ENCODE results near the gene NMRAL1. TPM values are rescaled to one million over a fixed set of nuclear protein-coding genes. Genes with fewer than 3 reads are reported as not detected.

The NMRAL1 gene
- total and polyA plus RNA-seq, 2 experiments from 2014 or later = 50.7 to 61.7 TPM

DNA sequence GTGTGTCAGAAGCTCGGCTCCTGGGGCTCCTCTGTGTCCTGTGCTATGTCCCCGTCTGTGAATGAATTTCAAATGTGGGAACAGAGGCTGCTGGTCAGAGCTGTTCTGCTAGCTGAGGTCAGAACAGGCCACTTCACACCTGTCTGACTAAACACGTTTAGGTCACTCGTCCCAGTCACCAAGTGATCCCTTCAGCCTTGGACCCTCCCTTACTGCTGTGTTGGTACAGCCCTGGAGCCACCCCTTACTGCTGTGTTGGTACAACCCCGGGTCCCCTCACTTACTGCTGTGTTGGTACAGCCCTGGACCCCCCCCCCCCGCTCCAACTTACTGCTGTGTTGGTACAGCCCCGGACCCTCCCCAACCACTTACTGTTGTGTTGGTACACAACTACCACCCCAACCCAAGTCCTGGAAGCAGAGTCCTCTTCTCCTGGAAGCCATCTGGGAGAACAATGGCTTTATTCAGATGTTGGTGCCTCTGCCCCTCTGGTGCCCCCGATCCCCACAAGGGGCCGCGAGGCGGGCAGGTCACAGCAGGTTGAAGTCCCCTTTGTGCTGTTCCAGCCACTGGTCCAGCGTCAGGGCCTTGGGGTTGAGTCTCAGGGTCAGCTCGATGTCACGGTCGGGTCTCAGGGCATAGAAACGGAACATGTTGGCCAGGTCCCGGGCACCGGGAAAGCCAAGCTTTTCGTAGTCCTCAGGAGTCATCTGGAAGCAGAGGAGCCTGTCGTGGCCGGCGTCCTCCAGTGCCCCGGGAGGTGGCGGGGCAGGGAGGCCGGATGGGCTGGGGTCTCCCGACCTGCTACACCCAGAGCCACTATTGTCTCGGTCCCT, 13.0 kb downstream of the NMRAL1 start:
- Mint-ChIP-seq H3K4me1 (peaks cover 12% of the 10 kb centered on the region), H3K36me3 (ENCODE audit: low read depth) (peaks cover 46% of the 10 kb centered on the region), H3K27me3 (ENCODE audit: insufficient read depth, low read depth, poor library complexity) (peaks cover 23% of the 10 kb centered on the region), H3K27ac (no peak overlapping the region; the same call in 1 of the 2 replicates), H3K9me3 (no peaks in the 10 kb centered on the region), H3K4me3 (no peak overlapping the region)
- H3K9me2 ChIP-seq (ENCODE audit: insufficient read depth) = no peaks in the 10 kb centered on the region
- H3K4me1 ChIP-seq (ENCODE audit: insufficient read depth) = no peaks in the 10 kb centered on the region
- no peak overlapping the region for H3K4me3 ChIP-seq
- ATAC-seq = peak; percentile 78
- no peak for TF ChIP-seq ZNF331 (CRISPR knock-in tag; IDR thresholded peaks at IDR 0.05; ENCODE audit: low read depth)
- no peak for TF ChIP-seq CREB1 (CRISPR knock-in tag; IDR thresholded peaks at IDR 0.05; ENCODE audit: low read depth)
- no peak for TF ChIP-seq JUNB (IDR thresholded peaks at IDR 0.05; ENCODE audit: unreplicated experiment)
- TF ChIP-seq NANOG (IDR thresholded peaks at IDR 0.05; ENCODE audit: borderline replicate concordance) = no peak
- TF ChIP-seq ZNF114 (CRISPR knock-in tag; IDR thresholded peaks at IDR 0.05) = no peak
- TF ChIP-seq, protein P1, sequence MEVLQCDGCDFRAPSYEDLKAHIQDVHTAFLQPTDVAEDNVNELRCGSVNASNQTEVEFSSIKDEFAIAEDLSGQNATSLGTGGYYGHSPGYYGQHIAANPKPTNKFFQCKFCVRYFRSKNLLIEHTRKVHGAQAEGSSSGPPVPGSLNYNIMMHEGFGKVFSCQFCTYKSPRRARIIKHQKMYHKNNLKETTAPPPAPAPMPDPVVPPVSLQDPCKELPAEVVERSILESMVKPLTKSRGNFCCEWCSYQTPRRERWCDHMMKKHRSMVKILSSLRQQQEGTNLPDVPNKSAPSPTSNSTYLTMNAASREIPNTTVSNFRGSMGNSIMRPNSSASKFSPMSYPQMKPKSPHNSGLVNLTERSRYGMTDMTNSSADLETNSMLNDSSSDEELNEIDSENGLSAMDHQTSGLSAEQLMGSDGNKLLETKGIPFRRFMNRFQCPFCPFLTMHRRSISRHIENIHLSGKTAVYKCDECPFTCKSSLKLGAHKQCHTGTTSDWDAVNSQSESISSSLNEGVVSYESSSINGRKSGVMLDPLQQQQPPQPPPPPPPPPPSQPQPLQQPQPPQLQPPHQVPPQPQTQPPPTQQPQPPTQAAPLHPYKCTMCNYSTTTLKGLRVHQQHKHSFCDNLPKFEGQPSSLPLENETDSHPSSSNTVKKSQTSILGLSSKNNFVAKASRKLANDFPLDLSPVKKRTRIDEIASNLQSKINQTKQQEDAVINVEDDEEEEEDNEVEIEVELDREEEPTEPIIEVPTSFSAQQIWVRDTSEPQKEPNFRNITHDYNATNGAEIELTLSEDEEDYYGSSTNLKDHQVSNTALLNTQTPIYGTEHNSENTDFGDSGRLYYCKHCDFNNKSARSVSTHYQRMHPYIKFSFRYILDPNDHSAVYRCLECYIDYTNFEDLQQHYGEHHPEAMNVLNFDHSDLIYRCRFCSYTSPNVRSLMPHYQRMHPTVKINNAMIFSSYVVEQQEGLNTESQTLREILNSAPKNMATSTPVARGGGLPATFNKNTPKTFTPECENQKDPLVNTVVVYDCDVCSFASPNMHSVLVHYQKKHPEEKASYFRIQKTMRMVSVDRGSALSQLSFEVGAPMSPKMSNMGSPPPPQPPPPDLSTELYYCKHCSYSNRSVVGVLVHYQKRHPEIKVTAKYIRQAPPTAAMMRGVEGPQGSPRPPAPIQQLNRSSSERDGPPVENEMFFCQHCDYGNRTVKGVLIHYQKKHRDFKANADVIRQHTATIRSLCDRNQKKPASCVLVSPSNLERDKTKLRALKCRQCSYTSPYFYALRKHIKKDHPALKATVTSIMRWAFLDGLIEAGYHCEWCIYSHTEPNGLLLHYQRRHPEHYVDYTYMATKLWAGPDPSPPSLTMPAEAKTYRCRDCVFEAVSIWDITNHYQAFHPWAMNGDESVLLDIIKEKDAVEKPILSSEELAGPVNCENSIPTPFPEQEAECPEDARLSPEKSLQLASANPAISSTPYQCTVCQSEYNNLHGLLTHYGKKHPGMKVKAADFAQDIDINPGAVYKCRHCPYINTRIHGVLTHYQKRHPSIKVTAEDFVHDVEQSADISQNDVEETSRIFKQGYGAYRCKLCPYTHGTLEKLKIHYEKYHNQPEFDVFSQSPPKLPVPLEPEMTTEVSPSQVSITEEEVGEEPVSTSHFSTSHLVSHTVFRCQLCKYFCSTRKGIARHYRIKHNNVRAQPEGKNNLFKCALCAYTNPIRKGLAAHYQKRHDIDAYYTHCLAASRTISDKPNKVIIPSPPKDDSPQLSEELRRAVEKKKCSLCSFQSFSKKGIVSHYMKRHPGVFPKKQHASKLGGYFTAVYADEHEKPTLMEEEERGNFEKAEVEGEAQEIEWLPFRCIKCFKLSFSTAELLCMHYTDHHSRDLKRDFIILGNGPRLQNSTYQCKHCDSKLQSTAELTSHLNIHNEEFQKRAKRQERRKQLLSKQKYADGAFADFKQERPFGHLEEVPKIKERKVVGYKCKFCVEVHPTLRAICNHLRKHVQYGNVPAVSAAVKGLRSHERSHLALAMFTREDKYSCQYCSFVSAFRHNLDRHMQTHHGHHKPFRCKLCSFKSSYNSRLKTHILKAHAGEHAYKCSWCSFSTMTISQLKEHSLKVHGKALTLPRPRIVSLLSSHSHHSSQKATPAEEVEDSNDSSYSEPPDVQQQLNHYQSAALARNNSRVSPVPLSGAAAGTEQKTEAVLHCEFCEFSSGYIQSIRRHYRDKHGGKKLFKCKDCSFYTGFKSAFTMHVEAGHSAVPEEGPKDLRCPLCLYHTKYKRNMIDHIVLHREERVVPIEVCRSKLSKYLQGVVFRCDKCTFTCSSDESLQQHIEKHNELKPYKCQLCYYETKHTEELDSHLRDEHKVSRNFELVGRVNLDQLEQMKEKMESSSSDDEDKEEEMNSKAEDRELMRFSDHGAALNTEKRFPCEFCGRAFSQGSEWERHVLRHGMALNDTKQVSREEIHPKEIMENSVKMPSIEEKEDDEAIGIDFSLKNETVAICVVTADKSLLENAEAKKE (CRISPR knock-in tag; IDR thresholded peaks at IDR 0.05) = no peak
- TF ChIP-seq, protein P2, sequence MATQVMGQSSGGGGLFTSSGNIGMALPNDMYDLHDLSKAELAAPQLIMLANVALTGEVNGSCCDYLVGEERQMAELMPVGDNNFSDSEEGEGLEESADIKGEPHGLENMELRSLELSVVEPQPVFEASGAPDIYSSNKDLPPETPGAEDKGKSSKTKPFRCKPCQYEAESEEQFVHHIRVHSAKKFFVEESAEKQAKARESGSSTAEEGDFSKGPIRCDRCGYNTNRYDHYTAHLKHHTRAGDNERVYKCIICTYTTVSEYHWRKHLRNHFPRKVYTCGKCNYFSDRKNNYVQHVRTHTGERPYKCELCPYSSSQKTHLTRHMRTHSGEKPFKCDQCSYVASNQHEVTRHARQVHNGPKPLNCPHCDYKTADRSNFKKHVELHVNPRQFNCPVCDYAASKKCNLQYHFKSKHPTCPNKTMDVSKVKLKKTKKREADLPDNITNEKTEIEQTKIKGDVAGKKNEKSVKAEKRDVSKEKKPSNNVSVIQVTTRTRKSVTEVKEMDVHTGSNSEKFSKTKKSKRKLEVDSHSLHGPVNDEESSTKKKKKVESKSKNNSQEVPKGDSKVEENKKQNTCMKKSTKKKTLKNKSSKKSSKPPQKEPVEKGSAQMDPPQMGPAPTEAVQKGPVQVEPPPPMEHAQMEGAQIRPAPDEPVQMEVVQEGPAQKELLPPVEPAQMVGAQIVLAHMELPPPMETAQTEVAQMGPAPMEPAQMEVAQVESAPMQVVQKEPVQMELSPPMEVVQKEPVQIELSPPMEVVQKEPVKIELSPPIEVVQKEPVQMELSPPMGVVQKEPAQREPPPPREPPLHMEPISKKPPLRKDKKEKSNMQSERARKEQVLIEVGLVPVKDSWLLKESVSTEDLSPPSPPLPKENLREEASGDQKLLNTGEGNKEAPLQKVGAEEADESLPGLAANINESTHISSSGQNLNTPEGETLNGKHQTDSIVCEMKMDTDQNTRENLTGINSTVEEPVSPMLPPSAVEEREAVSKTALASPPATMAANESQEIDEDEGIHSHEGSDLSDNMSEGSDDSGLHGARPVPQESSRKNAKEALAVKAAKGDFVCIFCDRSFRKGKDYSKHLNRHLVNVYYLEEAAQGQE (IDR thresholded peaks at IDR 0.05; ENCODE audit: unreplicated experiment) = no peak
- TF ChIP-seq, protein P3, sequence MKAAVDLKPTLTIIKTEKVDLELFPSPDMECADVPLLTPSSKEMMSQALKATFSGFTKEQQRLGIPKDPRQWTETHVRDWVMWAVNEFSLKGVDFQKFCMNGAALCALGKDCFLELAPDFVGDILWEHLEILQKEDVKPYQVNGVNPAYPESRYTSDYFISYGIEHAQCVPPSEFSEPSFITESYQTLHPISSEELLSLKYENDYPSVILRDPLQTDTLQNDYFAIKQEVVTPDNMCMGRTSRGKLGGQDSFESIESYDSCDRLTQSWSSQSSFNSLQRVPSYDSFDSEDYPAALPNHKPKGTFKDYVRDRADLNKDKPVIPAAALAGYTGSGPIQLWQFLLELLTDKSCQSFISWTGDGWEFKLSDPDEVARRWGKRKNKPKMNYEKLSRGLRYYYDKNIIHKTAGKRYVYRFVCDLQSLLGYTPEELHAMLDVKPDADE (IDR thresholded peaks at IDR 0.05) = no peak
- no peak for TF ChIP-seq EZH2 (IDR thresholded peaks at IDR 0.05; ENCODE audit: low read depth, unreplicated experiment)
- TF ChIP-seq, protein P4, sequence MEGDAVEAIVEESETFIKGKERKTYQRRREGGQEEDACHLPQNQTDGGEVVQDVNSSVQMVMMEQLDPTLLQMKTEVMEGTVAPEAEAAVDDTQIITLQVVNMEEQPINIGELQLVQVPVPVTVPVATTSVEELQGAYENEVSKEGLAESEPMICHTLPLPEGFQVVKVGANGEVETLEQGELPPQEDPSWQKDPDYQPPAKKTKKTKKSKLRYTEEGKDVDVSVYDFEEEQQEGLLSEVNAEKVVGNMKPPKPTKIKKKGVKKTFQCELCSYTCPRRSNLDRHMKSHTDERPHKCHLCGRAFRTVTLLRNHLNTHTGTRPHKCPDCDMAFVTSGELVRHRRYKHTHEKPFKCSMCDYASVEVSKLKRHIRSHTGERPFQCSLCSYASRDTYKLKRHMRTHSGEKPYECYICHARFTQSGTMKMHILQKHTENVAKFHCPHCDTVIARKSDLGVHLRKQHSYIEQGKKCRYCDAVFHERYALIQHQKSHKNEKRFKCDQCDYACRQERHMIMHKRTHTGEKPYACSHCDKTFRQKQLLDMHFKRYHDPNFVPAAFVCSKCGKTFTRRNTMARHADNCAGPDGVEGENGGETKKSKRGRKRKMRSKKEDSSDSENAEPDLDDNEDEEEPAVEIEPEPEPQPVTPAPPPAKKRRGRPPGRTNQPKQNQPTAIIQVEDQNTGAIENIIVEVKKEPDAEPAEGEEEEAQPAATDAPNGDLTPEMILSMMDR (conservative IDR thresholded peaks at IDR 0.05; ENCODE audit: low read depth in 2 of 2) = no peak
- no peak for TF ChIP-seq STAT1 (IDR thresholded peaks at IDR 0.05; ENCODE audit: unreplicated experiment)
- TF ChIP-seq POLR2AphosphoS5 (IDR thresholded peaks at IDR 0.05; ENCODE audit: low read depth) = no peak
- no peak for TF ChIP-seq EZH2phosphoT487 (IDR thresholded peaks at IDR 0.05; ENCODE audit: unreplicated experiment)
- no peaks in the 10 kb centered on the region for H3K27me3 ChIP-seq (ENCODE audit: insufficient read depth)
- H3K27ac ChIP-seq (ENCODE audit: low read depth) = peak overlapping the region; percentile 69
- H3K4me2 ChIP-seq = no peak overlapping the region
- peaks cover 6% of the 10 kb centered on the region for H3K36me3 ChIP-seq (ENCODE audit: insufficient read depth)
- peak; percentile 60 for DNase-seq (ENCODE audit: low spot score)
- H3F3A ChIP-seq (replicated peaks; ENCODE audit: low read depth) = peaks cover 28% of the 10 kb centered on the region; the same call in 1 of the 2 replicates
- no peaks in the 10 kb centered on the region; the same call in 1 of the 2 replicates for H3K79me2 ChIP-seq (replicated peaks; ENCODE audit: insufficient read depth)
- H4K20me1 ChIP-seq (replicated peaks; ENCODE audit: insufficient read depth) = peaks cover 6% of the 10 kb centered on the region; the same call in 1 of the 2 replicates
- H2AFZ ChIP-seq = no peak overlapping the region

Measured in GM23338 (cell line).